ENCODE results near the gene ZNF521. TPM values are rescaled to one million over a fixed set of nuclear protein-coding genes. Genes with fewer than 3 reads are reported as not detected.
"Not testable (repeated sequence)": the region's sequence is repeated elsewhere in the genome, so short reads cannot be mapped to it uniquely, and the experiment has no call there.

Gene ZNF521
- polyA plus RNA-seq, 3 donors: 0.07 to 0.20 TPM; not detected in 1

GRCh38 chr18:25033747-25034471 is 318.1 kb downstream of the ZNF521 start:
- H3K27ac Mint-ChIP-seq: no peak overlapping the region
- no peak for DNase-seq
- H3K9ac ChIP-seq (ENCODE audit: insufficient read depth, low read length, poor library complexity, severe bottlenecking): no peak overlapping the region
- H3K4me3 Mint-ChIP-seq: no peak overlapping the region
- H3K4me3 ChIP-seq (replicated peaks in 1 of 3; ENCODE audit: low read depth in 2 of 3, low read length in 3 of 3): no peak overlapping the region
- H2AFZ ChIP-seq (ENCODE audit: insufficient read depth, low read depth, low read length, poor library complexity, severe bottlenecking): no peak overlapping the region
- no peaks in the 10 kb centered on the region for H3K4me1 Mint-ChIP-seq
- H3K4me2 ChIP-seq (replicated peaks; ENCODE audit: extremely low read depth, low read length, poor library complexity, severe bottlenecking): no peak overlapping the region
- H3K9me3 Mint-ChIP-seq: peaks cover 0 to 3% (median 0%) of the 10 kb centered on the region in 7 donors
- H3K36me3 ChIP-seq (replicated peaks in 1 of 2; ENCODE audit: control insufficient read depth in 1 of 2, insufficient read depth in 2 of 2, low read length in 2 of 2): no peaks in the 10 kb centered on the region
- H3K9me3 ChIP-seq (replicated peaks in 1 of 2; ENCODE audit: control insufficient read depth in 1 of 2, insufficient read depth in 1 of 2, low read length in 2 of 2): no peaks in the 10 kb centered on the region
- no peak for TF ChIP-seq CTCF (IDR thresholded peaks at IDR 0.05)
- H4K20me1 ChIP-seq (ENCODE audit: insufficient read depth, low read length): no peaks in the 10 kb centered on the region
- H3K27ac ChIP-seq (ENCODE audit: low read depth in 1 of 2, low read length in 2 of 2): no peak overlapping the region
- H3K79me2 ChIP-seq (ENCODE audit: insufficient read depth, low read length): no peaks in the 10 kb centered on the region
- no peaks in the 10 kb centered on the region for H3K27me3 ChIP-seq (ENCODE audit: control insufficient read depth in 2 of 2, insufficient read depth in 2 of 2, low read length in 2 of 2)
- intact Hi-C loops (cut with micrococcal nuclease): no loop called here
- no peaks in the 10 kb centered on the region for H3K36me3 Mint-ChIP-seq
- WGBS (ENCODE audit: insufficient coverage): no CpG with 5 or more reads among the region's 4 CpGs
- peaks cover 0 to 2% (median 2%) of the 10 kb centered on the region in 3 donors for H3K27me3 Mint-ChIP-seq (ENCODE audit: low read depth in 3 of 3)
- no peaks in the 10 kb centered on the region for H3K4me1 ChIP-seq (ENCODE audit: control insufficient read depth in 1 of 2, insufficient read depth in 2 of 2, low read length in 2 of 2)

GRCh38 chr18:25033175-25033574 is 318.8 kb downstream of the ZNF521 start:
- H3K9me3 Mint-ChIP-seq; H3K27me3 Mint-ChIP-seq (ENCODE audit: low read depth in 3 of 3); H3K36me3 ChIP-seq (replicated peaks in 1 of 2; ENCODE audit: control insufficient read depth in 1 of 2, insufficient read depth in 2 of 2, low read length in 2 of 2); H3K9ac ChIP-seq (ENCODE audit: insufficient read depth, low read length, poor library complexity, severe bottlenecking); H3K36me3 Mint-ChIP-seq; H3K4me1 Mint-ChIP-seq; H3K79me2 ChIP-seq (ENCODE audit: insufficient read depth, low read length); H2AFZ ChIP-seq (ENCODE audit: insufficient read depth, low read depth, low read length, poor library complexity, severe bottlenecking); H3K27me3 ChIP-seq (ENCODE audit: control insufficient read depth in 2 of 2, insufficient read depth in 2 of 2, low read length in 2 of 2); H3K4me3 ChIP-seq (replicated peaks in 1 of 3; ENCODE audit: low read depth in 2 of 3, low read length in 3 of 3); DNase-seq; intact Hi-C loops (cut with micrococcal nuclease); H3K4me2 ChIP-seq (replicated peaks; ENCODE audit: extremely low read depth, low read length, poor library complexity, severe bottlenecking); H3K9me3 ChIP-seq (replicated peaks in 1 of 2; ENCODE audit: control insufficient read depth in 1 of 2, insufficient read depth in 1 of 2, low read length in 2 of 2); H3K4me3 Mint-ChIP-seq; H4K20me1 ChIP-seq (ENCODE audit: insufficient read depth, low read length); H3K4me1 ChIP-seq (ENCODE audit: control insufficient read depth in 1 of 2, insufficient read depth in 2 of 2, low read length in 2 of 2); H3K27ac ChIP-seq (ENCODE audit: low read depth in 1 of 2, low read length in 2 of 2): not testable (repeated sequence)
- WGBS (ENCODE audit: insufficient coverage): 79% methylated on average over 5 of the region's 6 CpGs
- H3K27ac Mint-ChIP-seq: peak overlapping the region in 1 of 7 donors; percentile 74

Data from CD14-positive monocyte (primary cell).